Activated CD4-positive, alpha-beta T cell treated with anti-CD3 and anti-CD28 coated beads for 48 hours (primary cell): ENCODE results near the gene DBP.
"Not testable (repeated sequence)": the region's sequence is repeated elsewhere in the genome, so short reads cannot be mapped to it uniquely, and the experiment has no call there.

Experiments
- DNase-seq: peaks from one replicate; pipeline ENCODE4 v3.0.0-alpha.2; 2020

The DBP gene

GRCh38 chr19:48638831-48639381 is 1.7 kb upstream of the DBP start:
- DNase-seq = no peak

GRCh38 chr19:48637948-48638830 is 1.0 kb upstream of the DBP start:
- peak; percentile 84 for DNase-seq

DNA sequence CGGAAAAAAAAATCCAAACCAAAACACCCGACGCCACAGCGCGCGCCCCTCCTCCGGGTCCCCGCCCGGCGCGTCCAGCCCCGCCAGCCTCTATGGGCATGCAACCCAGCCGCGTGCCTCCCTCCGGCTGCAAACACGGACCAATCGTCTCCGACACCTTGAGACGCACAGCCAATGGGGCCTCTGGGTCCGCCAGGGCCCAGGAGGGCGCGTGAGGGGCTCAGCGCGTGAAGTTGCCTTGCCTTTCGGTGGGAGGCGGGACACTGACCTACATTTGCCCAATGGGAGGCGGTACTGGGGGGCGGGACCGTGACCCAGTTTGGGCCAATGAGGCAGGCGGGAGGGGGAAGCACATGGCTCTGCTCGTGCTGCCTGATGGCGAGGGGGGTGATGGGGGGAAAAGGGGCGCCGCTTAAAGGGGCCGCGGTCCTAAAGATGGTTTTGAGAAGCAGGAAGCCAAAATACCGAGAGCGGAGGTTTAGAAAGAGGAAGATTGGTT is 319 bp upstream of the DBP start:
- DNase-seq = peak; percentile 99

GRCh38 chr19:48635966-48636858 is 967 bp downstream of the DBP start:
- no peak for DNase-seq

- DNase-seq = peak; percentile 79
These were observed 1.8 kb downstream of the DBP start for GRCh38 chr19:48635263-48635965.

DNA sequence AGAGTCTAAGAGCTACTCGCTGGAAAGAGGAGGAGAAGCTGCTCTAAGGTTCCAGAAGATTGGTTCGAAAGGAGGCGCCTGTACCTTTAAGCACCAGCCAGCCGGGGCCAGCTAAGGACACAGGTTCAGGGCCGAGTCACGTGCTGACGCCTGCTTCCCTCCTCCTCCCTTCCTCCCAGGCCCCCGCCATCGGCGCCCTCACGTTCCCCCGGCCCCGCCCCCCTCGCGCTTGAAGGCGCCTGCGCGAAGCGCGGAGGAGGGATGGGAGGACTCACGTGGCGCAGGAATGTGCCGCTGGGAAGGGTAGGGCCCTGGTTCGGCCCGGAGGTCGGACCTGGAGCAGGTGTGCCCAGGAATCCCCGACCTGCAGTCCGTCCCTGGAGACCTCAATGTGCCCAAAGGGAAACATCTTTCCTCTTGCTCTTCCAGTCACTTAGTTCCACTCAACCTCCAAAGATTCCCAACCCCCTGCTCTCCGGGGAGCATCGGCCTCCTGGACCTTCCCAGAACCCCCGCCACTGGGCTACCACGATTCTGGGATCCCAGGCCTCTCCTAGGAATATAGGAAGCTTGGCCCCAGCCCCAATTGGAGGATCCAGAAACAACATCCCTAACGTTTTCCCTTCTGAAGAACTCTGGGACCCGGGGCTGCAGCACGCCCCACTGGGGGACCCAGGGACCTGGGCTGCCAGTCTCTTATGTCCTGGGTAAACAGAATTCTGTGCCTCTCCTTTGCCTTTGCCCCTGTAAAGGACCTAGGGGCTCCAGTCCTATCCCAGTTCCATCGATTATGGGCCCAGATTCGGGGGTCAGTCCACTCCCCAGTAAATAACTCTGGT is 2.5 kb downstream of the DBP start:
- peak; percentile 96 for DNase-seq

- DNase-seq = no peak
These were observed 3.2 kb downstream of the DBP start for GRCh38 chr19:48634036-48634342.

DNA sequence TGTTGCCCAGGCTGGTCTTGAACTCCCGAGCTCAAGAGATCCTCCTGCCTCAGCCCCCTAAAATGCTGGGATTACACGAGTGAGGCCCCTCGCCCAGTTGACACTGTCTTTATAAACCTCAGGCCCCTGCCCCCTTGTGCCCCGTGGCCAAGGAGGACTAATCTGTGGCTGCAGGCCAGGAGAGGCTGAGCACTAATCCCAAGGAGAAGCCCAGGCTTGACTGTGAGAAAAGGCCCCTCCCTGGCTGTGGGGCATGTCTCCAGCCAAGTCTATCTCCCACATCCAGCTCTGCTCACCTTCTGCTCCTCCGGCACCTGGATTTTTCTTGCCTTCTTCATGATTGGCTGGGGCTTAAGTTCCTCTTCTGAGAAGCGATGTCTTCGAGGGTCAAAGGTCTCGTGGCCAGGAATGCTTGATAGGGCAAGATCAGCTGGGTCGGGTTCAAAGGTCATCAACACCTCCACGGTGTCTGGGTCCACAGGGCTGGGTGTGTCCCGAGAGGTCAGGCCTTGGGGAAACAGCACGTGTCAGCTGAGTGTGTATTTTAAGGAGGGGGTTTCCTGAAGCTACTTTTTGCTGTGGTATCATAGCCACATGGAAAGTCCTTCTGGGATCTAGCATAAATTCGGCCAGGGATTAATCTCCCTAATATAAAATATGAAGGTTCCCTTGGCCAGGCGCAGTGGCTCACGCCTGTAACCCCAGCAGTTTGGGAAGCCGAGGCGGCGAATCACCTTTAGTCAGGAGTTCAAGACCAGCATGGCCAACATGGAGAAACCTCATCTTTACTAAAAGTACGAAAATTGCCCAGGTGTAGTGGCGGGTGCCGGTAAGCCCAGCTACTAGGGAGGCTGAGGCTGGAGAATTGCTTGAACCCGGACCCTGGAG is 3.8 kb downstream of the DBP start:
- no peak for DNase-seq

GRCh38 chr19:48632692-48633147 is 4.5 kb downstream of the DBP start:
- DNase-seq = no peak

GRCh38 chr19:48632286-48632685 is 4.9 kb downstream of the DBP start:
- DNase-seq = not testable (repeated sequence)

- DNase-seq = no peak
These were observed 6.0 kb downstream of the DBP start for GRCh38 chr19:48631225-48631624.

DNA sequence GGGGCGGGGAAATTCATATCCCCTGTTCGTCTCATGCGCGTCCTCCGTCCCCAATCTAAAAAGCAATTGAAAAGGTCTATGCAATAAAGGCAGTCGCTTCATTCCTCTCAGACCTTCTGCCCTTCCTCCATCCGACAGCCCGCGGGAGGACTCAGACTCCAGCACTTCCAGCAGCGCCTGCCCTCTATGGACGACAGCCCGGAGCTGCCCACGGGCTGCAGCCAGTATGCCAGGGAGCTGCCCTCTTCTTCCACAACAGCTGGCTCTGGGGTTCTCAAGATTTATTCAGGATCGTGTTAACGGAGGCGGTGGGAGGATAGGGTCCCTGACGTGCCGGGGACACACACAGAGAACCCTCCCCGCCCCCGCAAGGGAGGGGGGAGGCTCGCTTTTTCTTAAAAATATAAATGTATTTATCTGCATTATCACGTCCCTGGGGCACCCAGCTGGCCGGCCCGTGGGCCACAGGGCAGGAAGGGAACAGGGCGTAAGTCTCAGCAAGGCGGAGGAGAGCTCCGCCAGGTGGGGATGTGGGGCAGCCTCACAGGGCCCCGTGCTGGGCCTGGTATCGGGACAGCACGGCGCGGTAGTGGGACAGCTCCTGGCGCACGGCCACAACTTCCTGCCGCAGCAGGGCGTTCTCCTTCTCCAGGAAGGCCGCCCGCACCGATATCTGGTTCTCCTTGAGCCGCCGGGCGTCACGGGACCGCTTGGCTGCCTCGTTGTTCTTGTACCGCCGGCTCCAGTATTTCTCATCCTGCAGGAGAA is 6.7 kb downstream of the DBP start:
- DNase-seq = no peak

GRCh38 chr19:48629599-48630295 is 7.4 kb downstream of the DBP start:
- DNase-seq = peak; percentile 65

DNA sequence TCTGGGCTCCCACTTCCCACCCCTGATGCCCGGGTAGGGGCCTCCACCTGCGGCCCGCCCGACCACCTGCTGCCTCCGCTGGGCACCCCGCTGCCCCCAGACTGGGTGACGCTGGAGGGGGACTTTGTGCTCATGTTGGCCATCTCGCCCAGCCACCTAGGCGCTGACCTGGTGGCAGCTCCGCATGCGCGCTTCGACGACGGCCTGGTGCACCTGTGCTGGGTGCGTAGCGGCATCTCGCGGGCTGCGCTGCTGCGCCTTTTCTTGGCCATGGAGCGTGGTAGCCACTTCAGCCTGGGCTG is 7.9 kb downstream of the DBP start:
- DNase-seq = no peak

GRCh38 chr19:48628486-48629296 is 8.5 kb downstream of the DBP start:
- DNase-seq = no peak

- no peak for DNase-seq
These were observed 9.3 kb downstream of the DBP start for GRCh38 chr19:48627865-48628314.

DNA sequence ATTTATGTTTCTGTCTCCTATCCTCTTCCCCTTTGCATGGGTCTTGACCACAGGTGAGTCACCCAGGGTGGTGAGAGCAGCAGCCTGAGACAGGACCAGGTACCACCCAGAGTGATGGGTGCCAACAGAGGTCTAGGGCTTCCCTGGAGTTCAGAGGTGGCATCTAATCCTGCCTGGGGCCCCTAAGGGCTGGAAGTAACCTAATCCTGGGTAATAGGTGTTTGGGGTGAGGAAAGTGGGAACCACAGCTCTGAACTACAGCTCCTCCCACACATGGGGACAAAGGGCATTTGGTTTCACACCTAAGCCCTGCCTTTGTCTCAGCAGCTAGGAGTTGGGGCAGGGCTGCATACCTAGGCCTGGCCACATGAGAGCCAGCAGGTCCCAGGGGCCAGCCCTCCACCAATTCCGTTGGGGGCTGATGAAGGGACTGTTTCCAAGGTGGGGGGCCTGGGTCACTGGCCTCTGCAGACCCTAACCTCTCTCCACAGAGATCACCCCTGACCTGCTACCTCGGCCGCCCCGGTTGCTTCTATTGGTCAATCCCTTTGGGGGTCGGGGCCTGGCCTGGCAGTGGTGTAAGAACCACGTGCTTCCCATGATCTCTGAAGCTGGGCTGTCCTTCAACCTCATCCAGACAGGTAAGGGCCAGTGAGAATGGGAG is 9.8 kb downstream of the DBP start:
- peak; percentile 55 for DNase-seq

DNA sequence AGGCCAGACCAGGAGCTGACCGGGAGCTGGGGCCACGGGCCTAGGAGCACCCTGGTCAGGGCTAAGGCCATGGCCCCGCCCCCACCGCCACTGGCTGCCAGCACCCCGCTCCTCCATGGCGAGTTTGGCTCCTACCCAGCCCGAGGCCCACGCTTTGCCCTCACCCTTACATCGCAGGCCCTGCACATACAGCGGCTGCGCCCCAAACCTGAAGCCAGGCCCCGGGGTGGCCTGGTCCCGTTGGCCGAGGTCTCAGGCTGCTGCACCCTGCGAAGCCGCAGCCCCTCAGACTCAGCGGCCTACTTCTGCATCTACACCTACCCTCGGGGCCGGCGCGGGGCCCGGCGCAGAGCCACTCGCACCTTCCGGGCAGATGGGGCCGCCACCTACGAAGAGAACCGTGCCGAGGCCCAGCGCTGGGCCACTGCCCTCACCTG is 11.3 kb downstream of the DBP start:
- DNase-seq = no peak
